PFSK-1 (cell line): ENCODE results near the gene NXPH4.

Experiments used
- FOXP2 ChIP-seq: optimal IDR thresholded peaks from 2 replicates; pipeline ENCODE3; 2011; ENCODE audit warnings: borderline replicate concordance, control low read depth, inconsistent platforms; ENCODE audit not compliant: insufficient read depth; ENCODE audit errors: extremely low read length, extremely low read depth
- TF ChIP-seq, protein P1 (sequence below), 2 experiments: IDR thresholded peaks; 2 replicates each; pipeline versions ENCODE4 v1.6.1 to v1.8.0; 2011 to 2012; ENCODE audit warnings: low read depth in 2 of 2, low read length in 2 of 2, control low read depth in 1 of 2, inconsistent platforms in 1 of 2, mild to moderate bottlenecking in 1 of 2, moderate library complexity in 1 of 2; ENCODE audit not compliant: insufficient read depth in 1 of 2

DNA sequence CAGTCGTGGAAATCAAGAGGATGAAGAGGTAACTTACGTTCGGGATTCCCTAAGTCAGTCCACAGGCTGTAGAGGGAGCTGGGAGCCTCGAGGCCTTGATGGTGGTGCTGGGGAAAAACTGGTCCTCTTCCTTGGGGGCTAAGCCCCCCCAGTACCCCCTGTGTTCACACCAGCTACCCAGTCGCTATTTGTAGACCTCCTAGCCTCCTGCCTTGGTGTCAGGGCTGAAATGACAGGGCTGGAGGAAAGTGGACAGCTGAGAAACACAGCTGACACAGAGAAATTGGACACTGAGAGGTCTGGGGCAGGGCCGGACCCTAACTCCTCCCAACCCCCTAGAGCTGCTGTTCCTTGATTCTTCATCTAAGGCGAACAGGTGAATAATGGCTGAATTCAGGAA, 34.4 kb downstream of the NXPH4 start, which contains the start of gene STAC3:
- TF ChIP-seq, protein P1, sequence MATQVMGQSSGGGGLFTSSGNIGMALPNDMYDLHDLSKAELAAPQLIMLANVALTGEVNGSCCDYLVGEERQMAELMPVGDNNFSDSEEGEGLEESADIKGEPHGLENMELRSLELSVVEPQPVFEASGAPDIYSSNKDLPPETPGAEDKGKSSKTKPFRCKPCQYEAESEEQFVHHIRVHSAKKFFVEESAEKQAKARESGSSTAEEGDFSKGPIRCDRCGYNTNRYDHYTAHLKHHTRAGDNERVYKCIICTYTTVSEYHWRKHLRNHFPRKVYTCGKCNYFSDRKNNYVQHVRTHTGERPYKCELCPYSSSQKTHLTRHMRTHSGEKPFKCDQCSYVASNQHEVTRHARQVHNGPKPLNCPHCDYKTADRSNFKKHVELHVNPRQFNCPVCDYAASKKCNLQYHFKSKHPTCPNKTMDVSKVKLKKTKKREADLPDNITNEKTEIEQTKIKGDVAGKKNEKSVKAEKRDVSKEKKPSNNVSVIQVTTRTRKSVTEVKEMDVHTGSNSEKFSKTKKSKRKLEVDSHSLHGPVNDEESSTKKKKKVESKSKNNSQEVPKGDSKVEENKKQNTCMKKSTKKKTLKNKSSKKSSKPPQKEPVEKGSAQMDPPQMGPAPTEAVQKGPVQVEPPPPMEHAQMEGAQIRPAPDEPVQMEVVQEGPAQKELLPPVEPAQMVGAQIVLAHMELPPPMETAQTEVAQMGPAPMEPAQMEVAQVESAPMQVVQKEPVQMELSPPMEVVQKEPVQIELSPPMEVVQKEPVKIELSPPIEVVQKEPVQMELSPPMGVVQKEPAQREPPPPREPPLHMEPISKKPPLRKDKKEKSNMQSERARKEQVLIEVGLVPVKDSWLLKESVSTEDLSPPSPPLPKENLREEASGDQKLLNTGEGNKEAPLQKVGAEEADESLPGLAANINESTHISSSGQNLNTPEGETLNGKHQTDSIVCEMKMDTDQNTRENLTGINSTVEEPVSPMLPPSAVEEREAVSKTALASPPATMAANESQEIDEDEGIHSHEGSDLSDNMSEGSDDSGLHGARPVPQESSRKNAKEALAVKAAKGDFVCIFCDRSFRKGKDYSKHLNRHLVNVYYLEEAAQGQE (IDR thresholded peaks at IDR 0.05; ENCODE audit: insufficient read depth in 1 of 2, low read depth in 2 of 2, low read length in 2 of 2), result no peak
- TF ChIP-seq FOXP2, result no peak
